Duodenal mucosa (tissue), 2 donors: Measurements from ENCODE around the gene ARHGAP44.

ENCODE experiments used
- H3K27ac ChIP-seq: one replicate; pipeline ENCODE4 v1.7.0; 2013; ENCODE audit warnings: low read depth, low read length
- H3K27me3 ChIP-seq, 2 donors: one replicate each; pipeline ENCODE4 v1.7.0; 2013; ENCODE audit warnings: low read length in 2 of 2, control low read depth in 1 of 2; ENCODE audit not compliant: insufficient read depth in 2 of 2, control insufficient read depth in 1 of 2
- H3K36me3 ChIP-seq, 2 donors: one replicate each; pipeline ENCODE4 v1.7.0; 2013; ENCODE audit warnings: low read length in 2 of 2, control low read depth in 1 of 2; ENCODE audit not compliant: insufficient read depth in 2 of 2, control insufficient read depth in 1 of 2
- H3K4me1 ChIP-seq, 2 donors: one replicate each; pipeline ENCODE4 v1.7.0; 2013; ENCODE audit warnings: low read length in 2 of 2, control low read depth in 1 of 2; ENCODE audit not compliant: insufficient read depth in 2 of 2, control insufficient read depth in 1 of 2
- H3K4me3 ChIP-seq, 2 donors: one replicate each; pipeline ENCODE4 v1.7.0; 2013; ENCODE audit warnings: low read length in 2 of 2, low read depth in 1 of 2
- H3K9ac ChIP-seq, 2 donors: one replicate each; pipeline ENCODE4 v1.7.0; 2013; ENCODE audit warnings: low read length in 2 of 2, low read depth in 1 of 2
- H3K9me3 ChIP-seq, 2 donors: one replicate each; pipeline ENCODE4 v1.7.0; 2013; ENCODE audit warnings: low read length in 2 of 2, control low read depth in 1 of 2; ENCODE audit not compliant: control insufficient read depth in 1 of 2

The ARHGAP44 gene

DNA sequence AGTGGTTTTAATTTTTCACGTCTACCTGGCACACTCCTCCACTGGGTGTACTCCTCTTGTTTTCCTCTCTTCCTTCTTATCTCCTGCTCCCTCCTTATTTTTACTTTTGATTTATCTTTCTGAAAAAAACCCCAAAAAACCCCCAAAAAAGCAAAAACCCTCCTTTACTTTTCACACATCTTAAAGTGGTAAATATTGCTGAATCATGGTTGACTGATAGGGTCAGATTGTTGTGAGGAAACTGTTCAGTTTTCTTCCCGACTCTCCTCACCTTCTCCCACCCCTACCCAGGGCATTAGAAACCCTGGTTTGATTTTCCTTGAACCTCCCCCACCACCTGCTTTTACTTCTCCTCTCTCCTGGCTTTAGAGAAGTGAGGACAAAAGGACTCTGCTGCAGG, 25.4 kb downstream of the ARHGAP44 start:
- H3K4me1 ChIP-seq = peaks cover 0 to 6% of the 10 kb centered on the region in 2 donors
- no peak overlapping the region for H3K27ac ChIP-seq
- no peak overlapping the region for H3K9ac ChIP-seq
- no peak overlapping the region for H3K4me3 ChIP-seq
- H3K36me3 ChIP-seq = no peaks in the 10 kb centered on the region
- H3K27me3 ChIP-seq = no peaks in the 10 kb centered on the region
- H3K9me3 ChIP-seq = peaks cover 0 to 11% of the 10 kb centered on the region in 2 donors

GRCh38 chr17:12815642-12816141, 26.4 kb downstream of the ARHGAP44 start:
- Histone ChIP-seq H3K27ac (no peak overlapping the region), H3K4me3 (no peak overlapping the region), H3K27me3 (no peaks in the 10 kb centered on the region), H3K9me3 (peaks cover 0 to 11% of the 10 kb centered on the region in 2 donors), H3K4me1 (peaks cover 0 to 8% of the 10 kb centered on the region in 2 donors), H3K9ac (no peak overlapping the region), H3K36me3 (no peaks in the 10 kb centered on the region)

DNA sequence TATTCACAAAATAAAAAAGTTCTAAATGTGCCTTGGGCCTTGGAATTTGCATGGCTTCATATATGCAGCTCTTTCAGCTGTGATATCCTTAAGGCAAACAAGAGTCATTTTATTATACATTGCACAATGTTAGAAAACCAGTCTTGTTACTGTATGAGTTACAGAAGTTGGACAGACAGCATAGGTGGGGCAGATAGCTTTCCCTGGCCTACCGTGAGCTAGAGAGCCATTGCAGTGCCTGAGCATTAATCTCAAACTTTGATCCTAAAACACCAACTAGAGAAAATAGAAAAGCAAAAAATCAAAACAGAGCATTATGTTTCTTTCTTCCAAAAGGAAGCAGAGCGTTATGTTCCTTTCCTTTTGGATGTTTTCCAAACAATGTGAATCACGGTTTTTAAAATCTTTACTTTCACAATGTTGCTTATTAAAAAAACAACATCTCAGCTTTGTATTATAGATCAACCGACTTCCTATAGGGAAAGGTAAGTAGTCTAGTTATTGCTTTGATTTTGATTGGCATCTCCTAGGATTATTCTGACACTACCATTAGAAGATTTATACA, 32.2 kb downstream of the ARHGAP44 start:
- no peak overlapping the region for H3K27ac ChIP-seq
- H3K36me3 ChIP-seq = no peaks in the 10 kb centered on the region
- peaks cover 0 to 11% of the 10 kb centered on the region in 2 donors for H3K9me3 ChIP-seq
- H3K9ac ChIP-seq = no peak overlapping the region
- H3K4me1 ChIP-seq = peaks cover 3 to 17% of the 10 kb centered on the region in 2 donors
- peak overlapping the region in 1 of 2 donors; percentile 20 for H3K4me3 ChIP-seq
- no peaks in the 10 kb centered on the region for H3K27me3 ChIP-seq

- H3K4me1 ChIP-seq = peaks cover 8 to 18% of the 10 kb centered on the region in 2 donors
- H3K27me3 ChIP-seq = no peaks in the 10 kb centered on the region
Observed at GRCh38 chr17:12826431-12826830, 37.1 kb downstream of the ARHGAP44 start.

DNA sequence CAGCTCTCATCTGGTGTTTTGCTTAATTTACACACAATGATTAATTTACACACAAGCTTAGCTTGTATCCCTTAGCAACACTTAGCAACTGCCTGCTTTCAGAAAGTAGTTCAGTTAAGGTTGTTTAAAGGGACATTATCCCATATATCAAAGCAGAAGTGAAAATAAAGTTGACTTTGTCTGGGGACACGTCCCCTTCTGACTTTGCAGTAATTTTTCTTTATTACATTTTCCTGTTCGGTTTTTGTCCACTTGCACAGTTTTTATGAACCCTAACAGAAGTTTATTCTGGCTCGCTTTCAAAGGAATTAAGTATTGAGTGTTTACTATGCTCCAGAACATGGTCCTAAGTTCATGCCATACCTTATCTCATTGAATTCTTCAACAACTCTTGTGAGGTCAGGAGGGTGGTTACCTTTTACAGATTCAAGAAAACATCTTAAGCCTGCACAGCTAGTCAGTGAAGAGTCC, 41.5 kb downstream of the ARHGAP44 start:
- no peak overlapping the region for H3K27ac ChIP-seq
- peaks cover 5 to 9% of the 10 kb centered on the region in 2 donors for H3K4me1 ChIP-seq
- H3K36me3 ChIP-seq = no peaks in the 10 kb centered on the region
- H3K4me3 ChIP-seq = peak overlapping the region; percentile 40 to 57
- no peaks in the 10 kb centered on the region for H3K27me3 ChIP-seq
- no peak overlapping the region for H3K9ac ChIP-seq
- peaks cover 14% of the 10 kb centered on the region in 2 donors for H3K9me3 ChIP-seq

More at GRCh38 chr17:12826431-12826830, 37.1 kb downstream of the ARHGAP44 start:
- Histone ChIP-seq H3K36me3 (no peaks in the 10 kb centered on the region), H3K27ac (no peak overlapping the region), H3K9me3 (peaks cover 3 to 5% of the 10 kb centered on the region in 2 donors), H3K9ac (no peak overlapping the region), H3K4me3 (no peak overlapping the region)

DNA sequence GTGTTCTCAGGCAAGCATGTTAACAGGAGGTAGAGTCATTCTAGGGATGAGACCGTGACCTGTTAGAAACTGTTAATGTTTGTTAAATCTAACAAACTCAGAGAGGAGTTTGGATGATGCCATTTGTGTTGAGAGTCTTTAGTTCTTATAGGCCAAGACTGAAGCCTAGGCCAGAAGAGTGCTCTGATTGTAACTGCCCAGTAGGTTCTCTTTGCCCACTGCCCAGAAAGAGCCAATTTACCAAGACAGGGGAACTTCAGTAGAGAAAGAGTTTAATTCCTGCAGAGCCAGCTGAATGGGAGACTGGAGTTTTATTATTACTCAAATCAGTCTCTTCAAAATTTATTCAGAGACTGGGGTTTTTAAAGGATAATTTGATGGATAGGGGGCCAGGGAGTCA, 42.5 kb downstream of the ARHGAP44 start:
- Histone ChIP-seq H3K27ac (no peak overlapping the region), H3K9ac (no peak overlapping the region), H3K27me3 (no peaks in the 10 kb centered on the region), H3K4me1 (peaks cover 5 to 9% of the 10 kb centered on the region in 2 donors), H3K36me3 (no peaks in the 10 kb centered on the region), H3K4me3 (no peak overlapping the region), H3K9me3 (peaks cover 14% of the 10 kb centered on the region in 2 donors)

DNA sequence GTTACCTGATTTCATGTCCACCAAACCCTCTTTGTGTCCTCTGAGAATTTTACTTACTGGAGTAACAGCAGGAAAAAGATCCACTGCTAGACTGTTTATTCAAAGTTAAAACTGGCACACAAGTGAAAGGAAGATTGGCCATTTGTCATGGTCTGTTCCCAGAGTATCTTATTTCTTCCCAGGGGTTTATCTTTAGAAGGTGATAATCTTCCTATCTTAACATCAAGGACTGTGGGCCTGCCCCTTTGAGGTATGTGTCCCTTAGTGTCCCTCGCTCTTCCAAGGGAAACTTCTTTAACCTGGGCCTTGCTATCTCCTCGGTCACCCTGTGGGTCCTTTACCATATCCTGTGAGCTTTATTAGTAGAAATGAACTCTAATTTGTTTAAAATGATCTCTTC, 49.7 kb downstream of the ARHGAP44 start:
- peaks cover 0 to 7% of the 10 kb centered on the region in 2 donors for H3K4me1 ChIP-seq
- no peak overlapping the region for H3K4me3 ChIP-seq
- no peak overlapping the region for H3K9ac ChIP-seq
- no peak overlapping the region for H3K27ac ChIP-seq
- no peaks in the 10 kb centered on the region for H3K9me3 ChIP-seq
- no peaks in the 10 kb centered on the region for H3K36me3 ChIP-seq
- H3K27me3 ChIP-seq = no peaks in the 10 kb centered on the region

GRCh38 chr17:12842936-12843335, 53.6 kb downstream of the ARHGAP44 start:
- Histone ChIP-seq H3K9me3 (no peaks in the 10 kb centered on the region), H3K4me1 (peaks cover 0 to 11% of the 10 kb centered on the region in 2 donors), H3K9ac (no peak overlapping the region), H3K27me3 (no peaks in the 10 kb centered on the region), H3K36me3 (no peaks in the 10 kb centered on the region), H3K27ac (no peak overlapping the region), H3K4me3 (no peak overlapping the region)

DNA sequence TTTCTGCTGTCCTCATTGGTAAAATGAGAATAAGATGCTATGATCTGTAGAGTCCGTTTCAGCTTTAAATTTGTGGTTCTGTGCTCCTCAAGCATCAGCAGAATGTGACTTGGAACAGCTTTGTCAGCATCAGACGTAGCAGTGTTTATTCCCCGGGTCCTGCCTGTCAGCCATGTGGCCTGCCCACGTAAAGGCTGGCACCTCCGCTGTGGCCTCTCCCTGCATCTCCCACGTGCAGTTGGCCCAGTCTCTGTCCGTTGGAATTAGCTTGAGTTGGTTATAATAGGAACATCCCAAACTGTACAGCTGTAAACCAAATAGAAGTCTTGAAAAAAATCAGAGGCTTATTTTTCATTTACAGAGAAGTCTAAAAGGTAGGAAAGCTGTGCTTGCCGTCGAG, 61.7 kb downstream of the ARHGAP44 start:
- Histone ChIP-seq H3K9ac (no peak overlapping the region), H3K27me3 (no peaks in the 10 kb centered on the region), H3K9me3 (no peaks in the 10 kb centered on the region), H3K4me3 (no peak overlapping the region), H3K4me1 (peaks cover 10 to 11% of the 10 kb centered on the region in 2 donors), H3K27ac (no peak overlapping the region), H3K36me3 (no peaks in the 10 kb centered on the region)

DNA sequence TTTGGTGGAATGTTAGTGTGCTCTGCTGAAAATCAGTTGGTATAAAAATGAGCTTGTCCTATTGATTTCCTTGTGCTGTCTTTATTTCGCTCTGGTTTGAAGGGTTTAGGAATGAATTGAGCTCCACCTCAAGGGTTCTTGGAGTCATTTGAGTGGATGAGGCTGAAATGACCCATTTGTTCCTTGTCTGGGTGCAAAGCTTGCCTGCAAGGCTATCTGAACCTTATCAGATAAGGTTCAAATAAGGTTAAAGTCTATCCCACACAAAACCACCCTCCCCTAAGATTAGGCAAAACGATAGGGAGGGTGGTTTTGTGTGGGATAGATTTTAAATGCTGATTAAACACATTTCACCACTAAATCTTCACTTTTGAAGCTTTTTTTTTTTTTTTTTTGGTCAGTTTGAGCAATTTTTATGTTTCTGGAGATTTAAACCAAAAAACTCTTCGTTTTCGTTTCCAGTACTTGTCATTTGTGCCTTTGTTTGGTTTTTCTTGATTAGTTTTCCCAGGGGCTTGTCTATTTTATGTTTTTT, 62.7 kb downstream of the ARHGAP44 start:
- Histone ChIP-seq H3K36me3 (no peaks in the 10 kb centered on the region), H3K4me3 (no peak overlapping the region), H3K4me1 (peaks cover 10 to 11% of the 10 kb centered on the region in 2 donors), H3K27me3 (no peaks in the 10 kb centered on the region), H3K9ac (no peak overlapping the region), H3K27ac (no peak overlapping the region), H3K9me3 (peaks cover 0 to under 1% of the 10 kb centered on the region in 2 donors)
